GM23338 (cell line): ENCODE measurements around the gene DLGAP4. TPM values are rescaled to one million over a fixed set of nuclear protein-coding genes. Genes with fewer than 3 reads are reported as not detected.

ENCODE experiments used
- ATAC-seq: fragments of 200-7000 bp; cut with Tn5 transposase; 3 replicates; pipeline ENCODE4 v1.9.1; 2020
- DNase-seq: peaks from one replicate; pipeline ENCODE4 v3.0.0-alpha.2; 2015; ENCODE audit warnings: low spot score
- H2AFZ ChIP-seq: fragments of 200-600 bp; sonication (generic); 2 replicates; pipeline ENCODE4 v1.8.0; 2016; ENCODE audit warnings: antibody characterized with exemption, mild to moderate bottlenecking, moderate library complexity
- H3F3A ChIP-seq: fragments of 200-600 bp; sonication (generic); replicated peaks from 2 replicates; pipeline ENCODE4 v1.8.0; 2017; ENCODE audit warnings: antibody characterized with exemption, mixed run types, low read depth
- H3K27ac ChIP-seq: fragments of 200-600 bp; sonication (generic); 2 replicates; pipeline ENCODE4 v1.6.1; 2016; ENCODE audit warnings: low read depth
- H3K27me3 ChIP-seq: fragments of 200-600 bp; sonication (generic); 2 replicates; pipeline ENCODE4 v1.8.0; 2016; ENCODE audit warnings: mild to moderate bottlenecking, mixed run types, moderate library complexity; ENCODE audit not compliant: insufficient read depth
- H3K36me3 ChIP-seq: fragments of 200-600 bp; sonication (generic); 2 replicates; pipeline ENCODE4 v1.8.0; 2016; ENCODE audit warnings: mild to moderate bottlenecking; ENCODE audit not compliant: insufficient read depth
- H3K4me1 ChIP-seq: fragments of 200-600 bp; sonication (generic); 2 replicates; pipeline ENCODE4 v1.8.0; 2016; ENCODE audit warnings: mild to moderate bottlenecking, moderate library complexity; ENCODE audit not compliant: insufficient read depth
- H3K4me2 ChIP-seq: fragments of 200-600 bp; sonication (generic); 2 replicates; pipeline ENCODE4 v1.7.1; 2017; ENCODE audit warnings: mixed run types
- H3K4me3 ChIP-seq: fragments of 200-600 bp; sonication (generic); 2 replicates; pipeline ENCODE4 v1.6.1; 2016; ENCODE audit warnings: mixed run types
- H3K79me2 ChIP-seq: fragments of 200-600 bp; sonication (generic); replicated peaks from 2 replicates; pipeline ENCODE4 v1.8.0; 2017; ENCODE audit warnings: mild to moderate bottlenecking; ENCODE audit not compliant: insufficient read depth
- H3K9me2 ChIP-seq: fragments of 200-600 bp; sonication (generic); 2 replicates; pipeline ENCODE4 v1.8.0; 2017; ENCODE audit not compliant: insufficient read depth
- H4K20me1 ChIP-seq: fragments of 200-600 bp; sonication (generic); replicated peaks from 2 replicates; pipeline ENCODE4 v1.8.0; 2017; ENCODE audit warnings: mild to moderate bottlenecking; ENCODE audit not compliant: insufficient read depth
- H3K27ac Mint-ChIP-seq: 2 replicates; pipeline ENCODE4 v1.8.0; 2020; ENCODE audit warnings: inconsistent platforms, mild to moderate bottlenecking, moderate library complexity, mixed read lengths
- H3K27me3 Mint-ChIP-seq: 3 replicates; pipeline ENCODE4 v1.8.0; 2022; ENCODE audit warnings: low read depth, mild to moderate bottlenecking, moderate library complexity, mixed read lengths, inconsistent platforms; ENCODE audit not compliant: insufficient read depth, poor library complexity
- H3K36me3 Mint-ChIP-seq: 3 replicates; pipeline ENCODE4 v1.8.0; 2021; ENCODE audit warnings: low read depth, mild to moderate bottlenecking, inconsistent platforms, moderate library complexity, mixed read lengths
- H3K4me1 Mint-ChIP-seq: 3 replicates; pipeline ENCODE4 v1.8.0; 2020; ENCODE audit warnings: mild to moderate bottlenecking, inconsistent platforms, mixed read lengths
- H3K4me3 Mint-ChIP-seq: 3 replicates; pipeline ENCODE4 v1.8.0; 2021; ENCODE audit warnings: moderate library complexity, mild to moderate bottlenecking, inconsistent platforms, mixed read lengths
- H3K9me3 Mint-ChIP-seq: 3 replicates; pipeline ENCODE4 v1.8.0; 2020; ENCODE audit warnings: moderate library complexity, mild to moderate bottlenecking, inconsistent platforms, mixed read lengths
- CREB1 ChIP-seq: fragments of 250-450 bp; sonication (Bioruptor Pico); IDR thresholded peaks from 2 replicates; pipeline ENCODE4 v1.5.0; 2020; ENCODE audit warnings: low read depth, mild to moderate bottlenecking, moderate library complexity
- EZH2phosphoT487 ChIP-seq: fragments of 200-600 bp; sonication (generic); IDR thresholded peaks from one replicate; pipeline ENCODE4 v1.8.1; 2018; ENCODE audit warnings: antibody characterized with exemption; ENCODE audit not compliant: unreplicated experiment
- NANOG ChIP-seq: IDR thresholded peaks from 2 replicates; pipeline ENCODE4 v1.6.1; 2016; ENCODE audit warnings: antibody characterized with exemption, borderline replicate concordance
- POLR2AphosphoS5 ChIP-seq: IDR thresholded peaks from 2 replicates; pipeline ENCODE4 v1.6.1; 2016; ENCODE audit warnings: antibody characterized with exemption, low read depth
- STAT1 ChIP-seq: IDR thresholded peaks from one replicate; pipeline ENCODE4 v1.6.1; 2016; ENCODE audit warnings: antibody characterized with exemption; ENCODE audit not compliant: unreplicated experiment
- polyA plus RNA-seq: library from polyadenylated mRNA; unstranded; fragments of >200 nt; fragmentation: Nextera tagmentation; extraction: Ambion mirVana; gene quantifications from 2 replicates; pipeline ENCODE4 v1.2.1, GENCODE V29; 2016
- total RNA-seq: library from RNA; depleted of rRNA; stranded (reverse); fragments of >200 nt; shearing (Covaris generic); gene quantifications from 2 replicates; pipeline ENCODE4 v1.2.3, GENCODE V29; 2014
- TF ChIP-seq, protein P1 (sequence below), 2 experiments: fragments of 200-600 bp in 1 of 2; sonication (generic) in 1 of 2; conservative IDR thresholded peaks; 2 replicates each; pipeline versions ENCODE4 v1.5.1 to v1.6.1; 2016 to 2017; ENCODE audit warnings: antibody characterized with exemption in 2 of 2, low read depth in 2 of 2, mild to moderate bottlenecking in 2 of 2, moderate library complexity in 1 of 2
- TF ChIP-seq, protein P2 (sequence below): fragments of 250-450 bp; sonication (Bioruptor Pico); IDR thresholded peaks from 2 replicates; pipeline ENCODE4 v1.5.0; 2020; ENCODE audit warnings: mild to moderate bottlenecking, moderate library complexity
- TF ChIP-seq, protein P3 (sequence below): IDR thresholded peaks from one replicate; pipeline ENCODE4 v1.6.1; 2018; ENCODE audit warnings: antibody characterized with exemption; ENCODE audit not compliant: unreplicated experiment

Gene DLGAP4
- total and polyA plus RNA-seq, 2 experiments from 2014 or later = 46.1 to 52.2 TPM

DNA sequence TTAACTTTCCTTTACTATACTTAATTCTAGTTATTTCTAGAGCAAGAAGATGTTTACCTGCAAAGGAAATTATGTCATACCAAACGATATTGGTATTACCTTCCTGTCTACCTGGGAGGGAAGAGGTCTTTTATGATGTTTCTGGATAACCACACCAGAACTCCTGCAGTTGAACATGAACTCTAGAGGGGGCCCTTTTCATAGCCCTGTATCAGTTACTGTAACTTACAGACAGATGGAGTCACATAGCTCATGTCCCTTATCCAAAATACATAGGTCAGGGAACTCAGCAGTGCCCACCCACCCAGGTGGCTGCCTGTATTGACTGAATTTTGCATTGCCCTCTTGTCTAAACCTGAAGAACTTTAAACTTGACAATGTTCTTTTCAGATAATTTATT is 200.1 kb downstream of the DLGAP4 start:
- Histone ChIP-seq H3K4me1 (no peaks in the 10 kb centered on the region), H3K36me3 (peaks cover 16% of the 10 kb centered on the region), H3K9me2 (no peaks in the 10 kb centered on the region), H3K27me3 (no peaks in the 10 kb centered on the region), H3K79me2 (no peaks in the 10 kb centered on the region), H3F3A (no peaks in the 10 kb centered on the region), H4K20me1 (peaks cover 5% of the 10 kb centered on the region), H2AFZ (no peak overlapping the region), H3K4me2 (no peak overlapping the region), H3K4me3 (no peak overlapping the region), H3K27ac (no peak overlapping the region)
- Mint-ChIP-seq H3K27me3 (peaks cover 2% of the 10 kb centered on the region), H3K4me3 (no peak overlapping the region), H3K27ac (no peak overlapping the region), H3K36me3 (peaks cover 21% of the 10 kb centered on the region; the same call in 2 of the 3 replicates), H3K4me1 (no peaks in the 10 kb centered on the region), H3K9me3 (no peaks in the 10 kb centered on the region)
- DNase-seq (peak; percentile 45), ATAC-seq (peak; percentile 53; the same call in 2 of the 3 replicates)
- no peak for TF ChIP-seq EZH2phosphoT487
- TF ChIP-seq, protein P1, sequence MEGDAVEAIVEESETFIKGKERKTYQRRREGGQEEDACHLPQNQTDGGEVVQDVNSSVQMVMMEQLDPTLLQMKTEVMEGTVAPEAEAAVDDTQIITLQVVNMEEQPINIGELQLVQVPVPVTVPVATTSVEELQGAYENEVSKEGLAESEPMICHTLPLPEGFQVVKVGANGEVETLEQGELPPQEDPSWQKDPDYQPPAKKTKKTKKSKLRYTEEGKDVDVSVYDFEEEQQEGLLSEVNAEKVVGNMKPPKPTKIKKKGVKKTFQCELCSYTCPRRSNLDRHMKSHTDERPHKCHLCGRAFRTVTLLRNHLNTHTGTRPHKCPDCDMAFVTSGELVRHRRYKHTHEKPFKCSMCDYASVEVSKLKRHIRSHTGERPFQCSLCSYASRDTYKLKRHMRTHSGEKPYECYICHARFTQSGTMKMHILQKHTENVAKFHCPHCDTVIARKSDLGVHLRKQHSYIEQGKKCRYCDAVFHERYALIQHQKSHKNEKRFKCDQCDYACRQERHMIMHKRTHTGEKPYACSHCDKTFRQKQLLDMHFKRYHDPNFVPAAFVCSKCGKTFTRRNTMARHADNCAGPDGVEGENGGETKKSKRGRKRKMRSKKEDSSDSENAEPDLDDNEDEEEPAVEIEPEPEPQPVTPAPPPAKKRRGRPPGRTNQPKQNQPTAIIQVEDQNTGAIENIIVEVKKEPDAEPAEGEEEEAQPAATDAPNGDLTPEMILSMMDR (conservative IDR thresholded peaks at IDR 0.05; ENCODE audit: low read depth in 2 of 2) = peak; percentile 49 to 53

GRCh38 chr20:36507746-36508145 is 201.6 kb downstream of the DLGAP4 start:
- Histone ChIP-seq H4K20me1 (peaks cover 5% of the 10 kb centered on the region), H3K4me3 (no peak overlapping the region), H2AFZ (no peak overlapping the region), H3K36me3 (peaks cover 16% of the 10 kb centered on the region), H3K4me1 (no peaks in the 10 kb centered on the region), H3K9me2 (no peaks in the 10 kb centered on the region), H3K79me2 (no peaks in the 10 kb centered on the region), H3K27me3 (no peaks in the 10 kb centered on the region), H3K27ac (no peak overlapping the region), H3K4me2 (no peak overlapping the region), H3F3A (no peaks in the 10 kb centered on the region)
- Mint-ChIP-seq H3K36me3 (peaks cover 28% of the 10 kb centered on the region), H3K27ac (no peak overlapping the region), H3K4me3 (no peak overlapping the region), H3K27me3 (peaks cover 2% of the 10 kb centered on the region), H3K4me1 (no peaks in the 10 kb centered on the region), H3K9me3 (no peaks in the 10 kb centered on the region)
- no peak for DNase-seq
- no peak for ATAC-seq
- TF ChIP-seq STAT1 (no peak), CREB1 (no peak), NANOG (no peak), POLR2AphosphoS5 (no peak)
- TF ChIP-seq, protein P1 (conservative IDR thresholded peaks at IDR 0.05; ENCODE audit: low read depth in 2 of 2) = no peak
- TF ChIP-seq, protein P2, sequence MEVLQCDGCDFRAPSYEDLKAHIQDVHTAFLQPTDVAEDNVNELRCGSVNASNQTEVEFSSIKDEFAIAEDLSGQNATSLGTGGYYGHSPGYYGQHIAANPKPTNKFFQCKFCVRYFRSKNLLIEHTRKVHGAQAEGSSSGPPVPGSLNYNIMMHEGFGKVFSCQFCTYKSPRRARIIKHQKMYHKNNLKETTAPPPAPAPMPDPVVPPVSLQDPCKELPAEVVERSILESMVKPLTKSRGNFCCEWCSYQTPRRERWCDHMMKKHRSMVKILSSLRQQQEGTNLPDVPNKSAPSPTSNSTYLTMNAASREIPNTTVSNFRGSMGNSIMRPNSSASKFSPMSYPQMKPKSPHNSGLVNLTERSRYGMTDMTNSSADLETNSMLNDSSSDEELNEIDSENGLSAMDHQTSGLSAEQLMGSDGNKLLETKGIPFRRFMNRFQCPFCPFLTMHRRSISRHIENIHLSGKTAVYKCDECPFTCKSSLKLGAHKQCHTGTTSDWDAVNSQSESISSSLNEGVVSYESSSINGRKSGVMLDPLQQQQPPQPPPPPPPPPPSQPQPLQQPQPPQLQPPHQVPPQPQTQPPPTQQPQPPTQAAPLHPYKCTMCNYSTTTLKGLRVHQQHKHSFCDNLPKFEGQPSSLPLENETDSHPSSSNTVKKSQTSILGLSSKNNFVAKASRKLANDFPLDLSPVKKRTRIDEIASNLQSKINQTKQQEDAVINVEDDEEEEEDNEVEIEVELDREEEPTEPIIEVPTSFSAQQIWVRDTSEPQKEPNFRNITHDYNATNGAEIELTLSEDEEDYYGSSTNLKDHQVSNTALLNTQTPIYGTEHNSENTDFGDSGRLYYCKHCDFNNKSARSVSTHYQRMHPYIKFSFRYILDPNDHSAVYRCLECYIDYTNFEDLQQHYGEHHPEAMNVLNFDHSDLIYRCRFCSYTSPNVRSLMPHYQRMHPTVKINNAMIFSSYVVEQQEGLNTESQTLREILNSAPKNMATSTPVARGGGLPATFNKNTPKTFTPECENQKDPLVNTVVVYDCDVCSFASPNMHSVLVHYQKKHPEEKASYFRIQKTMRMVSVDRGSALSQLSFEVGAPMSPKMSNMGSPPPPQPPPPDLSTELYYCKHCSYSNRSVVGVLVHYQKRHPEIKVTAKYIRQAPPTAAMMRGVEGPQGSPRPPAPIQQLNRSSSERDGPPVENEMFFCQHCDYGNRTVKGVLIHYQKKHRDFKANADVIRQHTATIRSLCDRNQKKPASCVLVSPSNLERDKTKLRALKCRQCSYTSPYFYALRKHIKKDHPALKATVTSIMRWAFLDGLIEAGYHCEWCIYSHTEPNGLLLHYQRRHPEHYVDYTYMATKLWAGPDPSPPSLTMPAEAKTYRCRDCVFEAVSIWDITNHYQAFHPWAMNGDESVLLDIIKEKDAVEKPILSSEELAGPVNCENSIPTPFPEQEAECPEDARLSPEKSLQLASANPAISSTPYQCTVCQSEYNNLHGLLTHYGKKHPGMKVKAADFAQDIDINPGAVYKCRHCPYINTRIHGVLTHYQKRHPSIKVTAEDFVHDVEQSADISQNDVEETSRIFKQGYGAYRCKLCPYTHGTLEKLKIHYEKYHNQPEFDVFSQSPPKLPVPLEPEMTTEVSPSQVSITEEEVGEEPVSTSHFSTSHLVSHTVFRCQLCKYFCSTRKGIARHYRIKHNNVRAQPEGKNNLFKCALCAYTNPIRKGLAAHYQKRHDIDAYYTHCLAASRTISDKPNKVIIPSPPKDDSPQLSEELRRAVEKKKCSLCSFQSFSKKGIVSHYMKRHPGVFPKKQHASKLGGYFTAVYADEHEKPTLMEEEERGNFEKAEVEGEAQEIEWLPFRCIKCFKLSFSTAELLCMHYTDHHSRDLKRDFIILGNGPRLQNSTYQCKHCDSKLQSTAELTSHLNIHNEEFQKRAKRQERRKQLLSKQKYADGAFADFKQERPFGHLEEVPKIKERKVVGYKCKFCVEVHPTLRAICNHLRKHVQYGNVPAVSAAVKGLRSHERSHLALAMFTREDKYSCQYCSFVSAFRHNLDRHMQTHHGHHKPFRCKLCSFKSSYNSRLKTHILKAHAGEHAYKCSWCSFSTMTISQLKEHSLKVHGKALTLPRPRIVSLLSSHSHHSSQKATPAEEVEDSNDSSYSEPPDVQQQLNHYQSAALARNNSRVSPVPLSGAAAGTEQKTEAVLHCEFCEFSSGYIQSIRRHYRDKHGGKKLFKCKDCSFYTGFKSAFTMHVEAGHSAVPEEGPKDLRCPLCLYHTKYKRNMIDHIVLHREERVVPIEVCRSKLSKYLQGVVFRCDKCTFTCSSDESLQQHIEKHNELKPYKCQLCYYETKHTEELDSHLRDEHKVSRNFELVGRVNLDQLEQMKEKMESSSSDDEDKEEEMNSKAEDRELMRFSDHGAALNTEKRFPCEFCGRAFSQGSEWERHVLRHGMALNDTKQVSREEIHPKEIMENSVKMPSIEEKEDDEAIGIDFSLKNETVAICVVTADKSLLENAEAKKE (CRISPR knock-in tag) = no peak
- TF ChIP-seq, protein P3, sequence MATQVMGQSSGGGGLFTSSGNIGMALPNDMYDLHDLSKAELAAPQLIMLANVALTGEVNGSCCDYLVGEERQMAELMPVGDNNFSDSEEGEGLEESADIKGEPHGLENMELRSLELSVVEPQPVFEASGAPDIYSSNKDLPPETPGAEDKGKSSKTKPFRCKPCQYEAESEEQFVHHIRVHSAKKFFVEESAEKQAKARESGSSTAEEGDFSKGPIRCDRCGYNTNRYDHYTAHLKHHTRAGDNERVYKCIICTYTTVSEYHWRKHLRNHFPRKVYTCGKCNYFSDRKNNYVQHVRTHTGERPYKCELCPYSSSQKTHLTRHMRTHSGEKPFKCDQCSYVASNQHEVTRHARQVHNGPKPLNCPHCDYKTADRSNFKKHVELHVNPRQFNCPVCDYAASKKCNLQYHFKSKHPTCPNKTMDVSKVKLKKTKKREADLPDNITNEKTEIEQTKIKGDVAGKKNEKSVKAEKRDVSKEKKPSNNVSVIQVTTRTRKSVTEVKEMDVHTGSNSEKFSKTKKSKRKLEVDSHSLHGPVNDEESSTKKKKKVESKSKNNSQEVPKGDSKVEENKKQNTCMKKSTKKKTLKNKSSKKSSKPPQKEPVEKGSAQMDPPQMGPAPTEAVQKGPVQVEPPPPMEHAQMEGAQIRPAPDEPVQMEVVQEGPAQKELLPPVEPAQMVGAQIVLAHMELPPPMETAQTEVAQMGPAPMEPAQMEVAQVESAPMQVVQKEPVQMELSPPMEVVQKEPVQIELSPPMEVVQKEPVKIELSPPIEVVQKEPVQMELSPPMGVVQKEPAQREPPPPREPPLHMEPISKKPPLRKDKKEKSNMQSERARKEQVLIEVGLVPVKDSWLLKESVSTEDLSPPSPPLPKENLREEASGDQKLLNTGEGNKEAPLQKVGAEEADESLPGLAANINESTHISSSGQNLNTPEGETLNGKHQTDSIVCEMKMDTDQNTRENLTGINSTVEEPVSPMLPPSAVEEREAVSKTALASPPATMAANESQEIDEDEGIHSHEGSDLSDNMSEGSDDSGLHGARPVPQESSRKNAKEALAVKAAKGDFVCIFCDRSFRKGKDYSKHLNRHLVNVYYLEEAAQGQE = no peak
